B cell (primary cell): Measurements from ENCODE around the gene TEX261. TPM values are rescaled to one million over a fixed set of nuclear protein-coding genes. Genes with fewer than 3 reads are reported as not detected.

Source experiments
- ATAC-seq: fragments of 200-7000 bp; cut with Tn5 transposase; one replicate; pipeline ENCODE4 v1.10.0; 2021; ENCODE audit warnings: low read depth, mild to moderate bottlenecking, moderate number of reproducible peaks, moderate library complexity
- CTCF ChIA-PET: fragments of 350-600 bp; sonication (Branson Sonifier 250); formaldehyde crosslinking; loops from one replicate; lab custom pipeline; 2021; ENCODE audit warnings: antibody characterized with exemption, inconsistent platforms; lab: Charles Lee
- POLR2A ChIA-PET: fragments of 350-600 bp; sonication (Branson Sonifier 250); formaldehyde crosslinking; loops from one replicate; lab custom pipeline; 2021; ENCODE audit warnings: antibody characterized with exemption; lab: Charles Lee
- DNase-seq: peaks from one replicate; pipeline ENCODE4 v3.0.0; 2013
- H2AFZ ChIP-seq: 2 replicates; pipeline ENCODE4 v1.6.1; 2012; ENCODE audit warnings: mild to moderate bottlenecking, low read depth, low read length; ENCODE audit not compliant: insufficient read depth, poor library complexity, severe bottlenecking
- H3K27ac ChIP-seq, 2 donors: 1 replicate in 1 of 2; 2 replicates in 1 of 2; pipeline ENCODE4 v1.5.1; 2012 to 2013; ENCODE audit warnings: low read length in 2 of 2, mild to moderate bottlenecking in 2 of 2, moderate library complexity in 1 of 2
- H3K27me3 ChIP-seq, 4 experiments: fragments of 200-600 bp in 1 of 4; sonication (generic) in 1 of 4; replicated peaks in 1 of 4; 1 replicate in 2 of 4; 2 replicates in 2 of 4; pipeline versions ENCODE4 v1.6.1 to v1.7.0; 2013 to 2016; ENCODE audit warnings: low read length in 3 of 4, mild to moderate bottlenecking in 2 of 4, mixed read lengths in 1 of 4, moderate library complexity in 1 of 4; ENCODE audit not compliant: insufficient read depth in 4 of 4, control insufficient read depth in 3 of 4; ENCODE audit errors: control extremely low read depth in 1 of 4
- H3K36me3 ChIP-seq, 2 experiments: replicated peaks in 1 of 2; 1 replicate in 1 of 2; 2 replicates in 1 of 2; pipeline versions ENCODE4 v1.6.1 to v1.7.1; 2013; ENCODE audit warnings: low read length in 1 of 2; ENCODE audit not compliant: insufficient read depth in 2 of 2, control insufficient read depth in 1 of 2; ENCODE audit errors: control extremely low read depth in 1 of 2, extremely low read depth in 1 of 2
- H3K4me1 ChIP-seq, 2 donors: fragments of 200-600 bp in 1 of 2; sonication (generic) in 1 of 2; 1 replicate in 1 of 2; 2 replicates in 1 of 2; pipeline versions ENCODE4 v1.5.1 to v1.6.1; 2013 to 2017; ENCODE audit warnings: low read length in 2 of 2; ENCODE audit not compliant: control insufficient read depth in 2 of 2, insufficient read depth in 2 of 2
- H3K4me2 ChIP-seq: replicated peaks from 2 replicates; pipeline ENCODE3; 2012; ENCODE audit warnings: mild to moderate bottlenecking, low read depth, low read length; ENCODE audit not compliant: poor library complexity, severe bottlenecking
- H3K4me3 ChIP-seq, 5 experiments: fragments of 200-600 bp in 1 of 5; sonication (generic) in 1 of 5; 1 replicate in 3 of 5; 2 replicates in 2 of 5; pipeline versions ENCODE4 v1.5.1 to v1.7.0; 2011 to 2016; ENCODE audit warnings: low read length in 4 of 5, mild to moderate bottlenecking in 4 of 5, low read depth in 2 of 5, control low read depth in 1 of 5, moderate library complexity in 1 of 5; ENCODE audit not compliant: insufficient read depth in 1 of 5; ENCODE audit errors: control extremely low read depth in 1 of 5, extremely low read depth in 1 of 5
- H3K79me2 ChIP-seq: fragments of 200-600 bp; sonication (generic); one replicate; pipeline ENCODE4 v1.6.0; 2016; ENCODE audit warnings: low read length; ENCODE audit not compliant: control insufficient read depth, insufficient read depth
- H3K9ac ChIP-seq: fragments of 200-600 bp; sonication (generic); 2 replicates; pipeline ENCODE4 v1.6.1; 2017; ENCODE audit warnings: mild to moderate bottlenecking, low read length, moderate library complexity
- H3K9me3 ChIP-seq, 3 donors: one replicate each; pipeline versions ENCODE4 v1.6.1 to v1.7.1; 2013; ENCODE audit warnings: low read length in 2 of 3; ENCODE audit not compliant: control insufficient read depth in 2 of 3, insufficient read depth in 1 of 3; ENCODE audit errors: control extremely low read depth in 1 of 3
- H4K20me1 ChIP-seq: 2 replicates; pipeline ENCODE4 v1.6.0; 2012; ENCODE audit warnings: mild to moderate bottlenecking, low read length; ENCODE audit not compliant: insufficient read depth, control insufficient read depth, poor library complexity, severe bottlenecking
- H3K27ac Mint-ChIP-seq: one replicate; pipeline ENCODE4 v1.8.0; 2021; ENCODE audit warnings: mixed read lengths
- H3K27me3 Mint-ChIP-seq: one replicate; pipeline ENCODE4 v1.8.0; 2021; ENCODE audit warnings: mixed read lengths
- H3K4me1 Mint-ChIP-seq: one replicate; pipeline ENCODE4 v1.8.0; 2021; ENCODE audit warnings: mixed read lengths
- H3K4me3 Mint-ChIP-seq: one replicate; pipeline ENCODE4 v1.8.0; 2021; ENCODE audit warnings: mixed read lengths
- H3K9me3 Mint-ChIP-seq: one replicate; pipeline ENCODE4 v1.8.0; 2022; ENCODE audit warnings: mixed read lengths; ENCODE audit not compliant: insufficient read depth
- CTCF ChIP-seq: fragments of 200-600 bp; IDR thresholded peaks from one replicate; pipeline ENCODE4 v1.8.0; 2022; ENCODE audit warnings: antibody characterized with exemption, mild to moderate bottlenecking
- EZH2 ChIP-seq: IDR thresholded peaks from 2 replicates; pipeline ENCODE4 v1.6.1; 2012; ENCODE audit warnings: borderline replicate concordance, low read depth, mild to moderate bottlenecking, moderate library complexity, low read length; ENCODE audit not compliant: insufficient read depth, poor library complexity, severe bottlenecking
- WGBS: methylation state at CpG from one replicate; pipeline ENCODE4 v1.1.5; 2013; ENCODE audit warnings: missing lambda C conversion rate; ENCODE audit not compliant: insufficient coverage; 5-methylcytosine and 5-hydroxymethylcytosine counted together
- intact Hi-C: fragments of 100-400 bp; cut with micrococcal nuclease; formaldehyde crosslinking; loops from one replicate; pipeline ENCODE4 v1.10.0; 2022
- polyA plus RNA-seq: library from polyadenylated mRNA; depleted of rRNA; stranded (reverse); fragments of >200 nt; gene quantifications from 2 replicates; pipeline ENCODE4 v1.2.3, GENCODE V29; 2012
- total RNA-seq, 2 donors: library from RNA; stranded (reverse); fragments of 120-200 nt in 1 of 2; gene quantifications; 1 replicate in 1 of 2; 2 replicates in 1 of 2; pipeline versions ENCODE4 v1.2.3 to v1.2.4, GENCODE V29; 2013 to 2022

Gene TEX261
- total and polyA plus RNA-seq, 2 donors (not counting 1 experiment from before 2014, with no cell fraction given): 29.0 to 56.4 TPM

GRCh38 chr2:70979626-70980025, 15.0 kb downstream of the TEX261 start:
- POLR2A ChIA-PET: interaction anchor here (0.8 kb wide), 1 partner anchor 31 kb away, joined by 5 read pairs; no protein-coding TSS in a partner anchor
- Mint-ChIP-seq H3K4me1 (peaks cover 25% of the 10 kb centered on the region), H3K9me3 (no peaks in the 10 kb centered on the region), H3K4me3 (peak overlapping the region; percentile 78), H3K27me3 (peaks cover 7% of the 10 kb centered on the region), H3K27ac (no peak overlapping the region)
- Histone ChIP-seq H3K4me1 (peaks cover 19 to 25% of the 10 kb centered on the region in 2 donors), H3K4me2 (no peak overlapping the region), H3K79me2 (no peaks in the 10 kb centered on the region), H3K9me3 (no peaks in the 10 kb centered on the region), H3K27ac (no peak overlapping the region), H2AFZ (no peak overlapping the region), H4K20me1 (no peaks in the 10 kb centered on the region), H3K9ac (no peak overlapping the region), H3K36me3 (no peaks in the 10 kb centered on the region), H3K4me3 (no peak overlapping the region), H3K27me3 (no peaks in the 10 kb centered on the region)
- ATAC-seq: no peak
- CTCF ChIA-PET: interaction anchor here (0.7 to 3.5 kb wide), 2 partner anchors 12 to 15 kb away, joined by 3 to 53 read pairs; no protein-coding TSS in a partner anchor
- intact Hi-C loops: loop anchor here (5.0 kb wide), 3 partner anchors 88 to 353 kb away; partner anchors contain the start of genes NAGK, PAIP2B and ZNF638
- WGBS: 99% methylated on average over 8 of the region's 9 CpGs
- no peak for DNase-seq
- no peak for TF ChIP-seq CTCF
- TF ChIP-seq EZH2: no peak

DNA sequence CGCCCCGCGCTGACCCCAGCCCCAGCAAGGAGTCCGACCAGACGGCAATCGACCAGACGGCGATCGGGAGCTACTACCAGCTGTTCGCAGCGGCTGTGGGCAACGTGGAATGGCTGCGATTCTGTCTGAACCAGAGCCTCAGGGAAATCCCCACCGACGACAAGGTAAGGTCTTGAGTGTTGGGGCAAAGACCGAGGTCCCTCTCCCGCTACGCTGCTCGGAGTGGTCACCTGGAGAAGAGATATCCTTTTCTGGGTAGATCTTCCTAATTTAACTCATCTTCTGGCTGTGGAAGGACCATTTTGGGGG, 15.5 kb downstream of the TEX261 start:
- Histone ChIP-seq H3K4me3 (peak overlapping the region in 4 of 5 experiments; percentile 52 to 71 (median 58)), H2AFZ (peak overlapping the region; percentile 89), H3K36me3 (no peaks in the 10 kb centered on the region), H3K4me2 (peak overlapping the region; percentile 98), H3K4me1 (peaks cover 16 to 22% of the 10 kb centered on the region in 2 donors), H3K79me2 (no peaks in the 10 kb centered on the region), H3K9me3 (no peaks in the 10 kb centered on the region), H3K9ac (peak overlapping the region; percentile 78), H3K27ac (no peak overlapping the region), H4K20me1 (no peaks in the 10 kb centered on the region), H3K27me3 (no peaks in the 10 kb centered on the region)
- Mint-ChIP-seq H3K4me1 (peaks cover 22% of the 10 kb centered on the region), H3K27me3 (peaks cover 11% of the 10 kb centered on the region), H3K27ac (peak overlapping the region; percentile 67), H3K9me3 (no peaks in the 10 kb centered on the region), H3K4me3 (peak overlapping the region; percentile 78)
- peak; percentile 38 for DNase-seq
- TF ChIP-seq CTCF (no peak), EZH2 (no peak)
- no peak for ATAC-seq
- intact Hi-C loops: loop anchor here (5.0 kb wide), 3 partner anchors 88 to 353 kb away; partner anchors contain the start of genes NAGK, PAIP2B and ZNF638
- ChIA-PET CTCF (interaction anchor here (2.7 to 3.5 kb wide), 2 partner anchors 14 to 15 kb away, joined by 15 to 53 read pairs; partner anchors contain the start of gene TEX261), POLR2A (interaction anchor here (0.8 kb wide), 1 partner anchor 31 kb away, joined by 5 read pairs; no protein-coding TSS in a partner anchor)
- WGBS: 41% methylated on average over 15 of the region's 19 CpGs
